ENCODE measurements around the gene SYK. TPM values are rescaled to one million over a fixed set of nuclear protein-coding genes. Genes with fewer than 3 reads are reported as not detected.

The SYK gene
- total and polyA plus RNA-seq, 2 of the 13 experiments (the other 11 are each of a cell fraction or from before 2014, with no cell fraction given): not detected

DNA sequence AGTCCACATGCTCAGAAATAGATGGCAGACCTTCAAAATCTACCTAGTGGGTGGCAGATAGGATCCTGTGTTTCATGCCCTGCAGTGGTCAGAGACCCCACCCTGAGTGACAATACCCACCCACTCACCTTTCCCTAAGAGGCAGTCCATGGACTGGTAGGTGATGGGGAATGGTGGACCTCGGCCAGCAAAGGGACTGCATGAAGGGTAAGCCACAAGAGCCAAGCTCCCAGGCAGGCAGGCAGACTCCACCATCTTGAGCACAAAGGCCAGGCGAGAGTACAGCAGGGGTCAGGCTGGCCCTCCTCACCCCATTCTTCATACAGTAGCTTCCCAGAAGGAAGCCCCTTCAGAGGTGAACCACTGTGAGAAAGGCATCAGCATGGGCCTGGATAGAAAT lies 78.4 kb downstream of the SYK start:
- ChIA-PET CTCF (ENCODE audit: low intra/inter-chr PET ratio, low total read pairs) (no interaction called here), POLR2A (no interaction called here)
- ATAC-seq (no peak), DNase-seq (ENCODE audit: low spot score) (no peak), FAIRE-seq (no peak)
- Histone ChIP-seq H3K9me3 (ENCODE audit: low read length) (peaks cover 4% of the 10 kb centered on the region; the same call in 1 of the 2 replicates), H2AFZ (ENCODE audit: low read length) (no peak overlapping the region), H3K27ac (ENCODE audit: extremely low read length, insufficient read depth, low read length) (no peak overlapping the region), H3K4me1 (ENCODE audit: insufficient read depth, low read length) (no peaks in the 10 kb centered on the region), H3K27me3 (ENCODE audit: control insufficient read depth in 1 of 2, insufficient read depth in 2 of 2, low read length in 2 of 2) (peaks cover 0 to 2% of the 10 kb centered on the region in 2 experiments; a peak in 2 of 5 replicates), H3K4me2 (ENCODE audit: low read depth, low read length) (no peak overlapping the region), H4K20me1 (ENCODE audit: insufficient read depth, low read length) (no peaks in the 10 kb centered on the region), H3K36me3 (replicated peaks in 1 of 2; ENCODE audit: control insufficient read depth in 1 of 2, insufficient read depth in 2 of 2, low read length in 2 of 2) (no peaks in the 10 kb centered on the region), H3K9ac (ENCODE audit: insufficient read depth, low read depth, low read length) (no peak overlapping the region), H3K79me2 (ENCODE audit: insufficient read depth, low read length) (no peaks in the 10 kb centered on the region), H3K4me3 (replicated peaks in 1 of 3; ENCODE audit: insufficient read depth in 1 of 3, low read depth in 2 of 3, low read length in 3 of 3) (no peak overlapping the region)
- no TSS peak for BruUV-seq (replicated peaks)
- WGBS (ENCODE audit: low lambda C conversion rate): 0% methylated on average over 1 of the region's 2 CpGs
- intact Hi-C loops (cut with micrococcal nuclease; ENCODE audit: unreplicated experiment) (no loop called here), in situ Hi-C loops (cut with HindIII; ENCODE audit: extremely low pct_ligation_motif_present, low pct_unique_long_range_greater_than_20kb) (no loop called here)
- TF ChIP-seq NCOR1 (IDR thresholded peaks at IDR 0.05; ENCODE audit: borderline replicate concordance, low read length): no peak

DNA sequence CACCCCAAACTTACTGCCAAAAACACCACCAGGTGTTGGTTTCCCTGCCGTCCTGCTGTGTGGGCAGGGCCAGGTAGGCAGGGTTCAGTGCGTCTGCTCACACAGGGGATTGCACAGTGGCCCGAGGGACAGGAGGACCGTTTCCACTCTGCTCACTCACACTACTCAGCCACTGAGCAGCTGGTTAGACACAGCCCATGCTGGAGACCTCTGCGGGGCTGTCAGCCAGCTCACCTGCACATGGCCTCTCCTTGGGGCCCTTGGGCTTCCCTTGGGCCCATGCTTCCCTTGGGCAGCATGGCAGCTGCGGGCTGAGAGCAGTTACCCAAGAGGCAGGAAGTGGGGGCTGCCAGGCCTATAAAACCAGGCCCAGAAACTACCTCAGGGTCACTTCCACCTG lies 79.0 kb downstream of the SYK start:
- in situ Hi-C loops (cut with HindIII; ENCODE audit: extremely low pct_ligation_motif_present, low pct_unique_long_range_greater_than_20kb): no loop called here
- POLR2A ChIA-PET: no interaction called here
- BruUV-seq (replicated peaks): no TSS peak
- intact Hi-C loops (cut with micrococcal nuclease; ENCODE audit: unreplicated experiment): no loop called here
- 5% methylated on average over 4 of the region's 6 CpGs for WGBS (ENCODE audit: low lambda C conversion rate)
- Histone ChIP-seq H3K27ac (ENCODE audit: extremely low read length, insufficient read depth, low read length) (no peak overlapping the region), H3K36me3 (replicated peaks in 1 of 2; ENCODE audit: control insufficient read depth in 1 of 2, insufficient read depth in 2 of 2, low read length in 2 of 2) (no peaks in the 10 kb centered on the region), H3K27me3 (ENCODE audit: control insufficient read depth in 1 of 2, insufficient read depth in 2 of 2, low read length in 2 of 2) (peaks cover 0 to 2% of the 10 kb centered on the region in 2 experiments; a peak in 2 of 5 replicates), H3K4me1 (ENCODE audit: insufficient read depth, low read length) (no peaks in the 10 kb centered on the region), H3K4me3 (replicated peaks in 1 of 3; ENCODE audit: insufficient read depth in 1 of 3, low read depth in 2 of 3, low read length in 3 of 3) (no peak overlapping the region), H3K79me2 (ENCODE audit: insufficient read depth, low read length) (no peaks in the 10 kb centered on the region), H3K4me2 (ENCODE audit: low read depth, low read length) (no peak overlapping the region), H2AFZ (ENCODE audit: low read length) (no peak overlapping the region), H4K20me1 (ENCODE audit: insufficient read depth, low read length) (no peaks in the 10 kb centered on the region), H3K9me3 (ENCODE audit: low read length) (peaks cover 4% of the 10 kb centered on the region; the same call in 1 of the 2 replicates), H3K9ac (ENCODE audit: insufficient read depth, low read depth, low read length) (no peak overlapping the region)
- CTCF ChIA-PET (ENCODE audit: low intra/inter-chr PET ratio, low total read pairs): no interaction called here
- FAIRE-seq (no peak), ATAC-seq (no peak), DNase-seq (ENCODE audit: low spot score) (no peak)
- no peak for TF ChIP-seq ZNF24 (IDR thresholded peaks at IDR 0.05)
- no peak for TF ChIP-seq ZNF883 (CRISPR knock-in tag; IDR thresholded peaks at IDR 0.05; ENCODE audit: not compliant biosample characterization)
